ENCODE measurements around the gene KLHL20. TPM values are rescaled to one million over a fixed set of nuclear protein-coding genes. Genes with fewer than 3 reads are reported as not detected.

Gene KLHL20
- total and polyA plus RNA-seq, 2 of the 13 experiments (the other 11 are each of a cell fraction or from before 2014, with no cell fraction given) = 7.4 to 14.3 TPM

- TF ChIP-seq CSRNP1 (CRISPR knock-in tag; IDR thresholded peaks at IDR 0.05) (no peak), ZNF335 (CRISPR knock-in tag; IDR thresholded peaks at IDR 0.05) (peak; percentile 88), GTF2F1 (IDR thresholded peaks at IDR 0.05; ENCODE audit: low read length) (peak; percentile 81; the same call in 1 of the 2 replicates), ZNF772 (CRISPR knock-in tag; IDR thresholded peaks at IDR 0.05) (peak; percentile 39; the same call in 1 of the 2 replicates), NRL (CRISPR knock-in tag; IDR thresholded peaks at IDR 0.05; ENCODE audit: borderline replicate concordance) (peak; percentile 84; the same call in 1 of the 2 replicates), ISL2 (CRISPR knock-in tag; IDR thresholded peaks at IDR 0.05) (peak; percentile 74; the same call in 1 of the 2 replicates), SIN3A (IDR thresholded peaks at IDR 0.05; ENCODE audit: borderline replicate concordance, low read depth, low read length) (peak; percentile 94), ZNF350 (CRISPR knock-in tag; IDR thresholded peaks at IDR 0.05; ENCODE audit: borderline replicate concordance, low read depth) (peak; percentile 64; the same call in 1 of the 2 replicates), ZNF776 (CRISPR knock-in tag; IDR thresholded peaks at IDR 0.05) (peak; percentile 55; the same call in 1 of the 2 replicates), ZMYM2 (CRISPR knock-in tag; IDR thresholded peaks at IDR 0.05) (0 out of 2 replicates have a peak, but pooled peaks have one; percentile 2), CREB3 (CRISPR knock-in tag; IDR thresholded peaks at IDR 0.05) (no peak), NFKBIZ (CRISPR knock-in tag; IDR thresholded peaks at IDR 0.05) (peak; percentile 86), ZSCAN31 (CRISPR knock-in tag; IDR thresholded peaks at IDR 0.05; ENCODE audit: low read depth) (0 out of 2 replicates have a peak, but pooled peaks have one; percentile 83), RERE (CRISPR knock-in tag; IDR thresholded peaks at IDR 0.05; ENCODE audit: low read depth) (no peak), NONO (IDR thresholded peaks at IDR 0.05) (no peak), NONO (CRISPR knock-in tag; conservative IDR thresholded peaks at IDR 0.05) (peak; percentile 76)
- TF ChIP-seq, protein P1, sequence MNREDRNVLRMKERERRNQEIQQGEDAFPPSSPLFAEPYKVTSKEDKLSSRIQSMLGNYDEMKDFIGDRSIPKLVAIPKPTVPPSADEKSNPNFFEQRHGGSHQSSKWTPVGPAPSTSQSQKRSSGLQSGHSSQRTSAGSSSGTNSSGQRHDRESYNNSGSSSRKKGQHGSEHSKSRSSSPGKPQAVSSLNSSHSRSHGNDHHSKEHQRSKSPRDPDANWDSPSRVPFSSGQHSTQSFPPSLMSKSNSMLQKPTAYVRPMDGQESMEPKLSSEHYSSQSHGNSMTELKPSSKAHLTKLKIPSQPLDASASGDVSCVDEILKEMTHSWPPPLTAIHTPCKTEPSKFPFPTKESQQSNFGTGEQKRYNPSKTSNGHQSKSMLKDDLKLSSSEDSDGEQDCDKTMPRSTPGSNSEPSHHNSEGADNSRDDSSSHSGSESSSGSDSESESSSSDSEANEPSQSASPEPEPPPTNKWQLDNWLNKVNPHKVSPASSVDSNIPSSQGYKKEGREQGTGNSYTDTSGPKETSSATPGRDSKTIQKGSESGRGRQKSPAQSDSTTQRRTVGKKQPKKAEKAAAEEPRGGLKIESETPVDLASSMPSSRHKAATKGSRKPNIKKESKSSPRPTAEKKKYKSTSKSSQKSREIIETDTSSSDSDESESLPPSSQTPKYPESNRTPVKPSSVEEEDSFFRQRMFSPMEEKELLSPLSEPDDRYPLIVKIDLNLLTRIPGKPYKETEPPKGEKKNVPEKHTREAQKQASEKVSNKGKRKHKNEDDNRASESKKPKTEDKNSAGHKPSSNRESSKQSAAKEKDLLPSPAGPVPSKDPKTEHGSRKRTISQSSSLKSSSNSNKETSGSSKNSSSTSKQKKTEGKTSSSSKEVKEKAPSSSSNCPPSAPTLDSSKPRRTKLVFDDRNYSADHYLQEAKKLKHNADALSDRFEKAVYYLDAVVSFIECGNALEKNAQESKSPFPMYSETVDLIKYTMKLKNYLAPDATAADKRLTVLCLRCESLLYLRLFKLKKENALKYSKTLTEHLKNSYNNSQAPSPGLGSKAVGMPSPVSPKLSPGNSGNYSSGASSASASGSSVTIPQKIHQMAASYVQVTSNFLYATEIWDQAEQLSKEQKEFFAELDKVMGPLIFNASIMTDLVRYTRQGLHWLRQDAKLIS (CRISPR knock-in tag; IDR thresholded peaks at IDR 0.05) = peak; percentile 32; the same call in 1 of the 2 replicates
These were observed at the start of gene KLHL20 (continued) for GRCh38 chr1:173714759-173715537.

Data from HepG2 (cell line).